ENCODE measurements around the gene PLXND1. TPM values are rescaled to one million over a fixed set of nuclear protein-coding genes. Genes with fewer than 3 reads are reported as not detected.
A peak's percentile ranks its signal among the peaks of the same experiment; 100 is the strongest.

Gene PLXND1
- total and polyA plus RNA-seq, 9 donors, result 21.6 to 120 (median 57.1) TPM

DNA sequence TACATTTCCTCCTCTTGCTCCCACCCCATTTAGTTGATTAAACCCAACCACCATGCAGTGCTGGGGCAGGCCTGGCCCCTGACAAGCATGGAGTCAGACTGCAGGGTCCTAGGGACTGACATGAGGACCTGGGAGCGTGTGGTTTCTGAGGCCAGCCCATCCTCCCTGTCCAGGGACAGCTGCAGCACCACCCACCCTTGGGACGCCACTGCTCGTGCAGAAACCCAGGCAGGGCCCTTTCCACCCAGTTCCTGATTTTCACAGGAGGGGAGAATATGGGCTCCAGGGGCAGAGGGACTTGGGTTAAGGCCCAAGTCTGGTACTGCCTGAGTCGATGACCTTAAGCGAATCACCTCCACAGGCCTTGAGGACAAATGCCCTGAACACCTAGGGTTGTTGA is 23.7 kb downstream of the PLXND1 start:
- 87 to 95% (median 89%) methylated on average over 5 of the region's 5 CpGs for WGBS, 3 donors
- intact Hi-C loops (cut with DNase I), result no loop called here
- H3K27me3 ChIP-seq, result no peaks in the 10 kb centered on the region
- H3K27ac ChIP-seq, result no peak overlapping the region
- no peaks in the 10 kb centered on the region for H3K36me3 ChIP-seq
- no peaks in the 10 kb centered on the region for H3K9me3 ChIP-seq
- no peak for DNase-seq
- H3K4me3 ChIP-seq, result no peak overlapping the region
- no peaks in the 10 kb centered on the region for H3K4me1 ChIP-seq (ENCODE audit: insufficient read depth)
- TF ChIP-seq EP300 (IDR thresholded peaks at IDR 0.05), result no peak
- TF ChIP-seq, protein P1, sequence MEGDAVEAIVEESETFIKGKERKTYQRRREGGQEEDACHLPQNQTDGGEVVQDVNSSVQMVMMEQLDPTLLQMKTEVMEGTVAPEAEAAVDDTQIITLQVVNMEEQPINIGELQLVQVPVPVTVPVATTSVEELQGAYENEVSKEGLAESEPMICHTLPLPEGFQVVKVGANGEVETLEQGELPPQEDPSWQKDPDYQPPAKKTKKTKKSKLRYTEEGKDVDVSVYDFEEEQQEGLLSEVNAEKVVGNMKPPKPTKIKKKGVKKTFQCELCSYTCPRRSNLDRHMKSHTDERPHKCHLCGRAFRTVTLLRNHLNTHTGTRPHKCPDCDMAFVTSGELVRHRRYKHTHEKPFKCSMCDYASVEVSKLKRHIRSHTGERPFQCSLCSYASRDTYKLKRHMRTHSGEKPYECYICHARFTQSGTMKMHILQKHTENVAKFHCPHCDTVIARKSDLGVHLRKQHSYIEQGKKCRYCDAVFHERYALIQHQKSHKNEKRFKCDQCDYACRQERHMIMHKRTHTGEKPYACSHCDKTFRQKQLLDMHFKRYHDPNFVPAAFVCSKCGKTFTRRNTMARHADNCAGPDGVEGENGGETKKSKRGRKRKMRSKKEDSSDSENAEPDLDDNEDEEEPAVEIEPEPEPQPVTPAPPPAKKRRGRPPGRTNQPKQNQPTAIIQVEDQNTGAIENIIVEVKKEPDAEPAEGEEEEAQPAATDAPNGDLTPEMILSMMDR (IDR thresholded peaks at IDR 0.05), result no peak
- no peak for TF ChIP-seq POLR2A (IDR thresholded peaks at IDR 0.05)

DNA sequence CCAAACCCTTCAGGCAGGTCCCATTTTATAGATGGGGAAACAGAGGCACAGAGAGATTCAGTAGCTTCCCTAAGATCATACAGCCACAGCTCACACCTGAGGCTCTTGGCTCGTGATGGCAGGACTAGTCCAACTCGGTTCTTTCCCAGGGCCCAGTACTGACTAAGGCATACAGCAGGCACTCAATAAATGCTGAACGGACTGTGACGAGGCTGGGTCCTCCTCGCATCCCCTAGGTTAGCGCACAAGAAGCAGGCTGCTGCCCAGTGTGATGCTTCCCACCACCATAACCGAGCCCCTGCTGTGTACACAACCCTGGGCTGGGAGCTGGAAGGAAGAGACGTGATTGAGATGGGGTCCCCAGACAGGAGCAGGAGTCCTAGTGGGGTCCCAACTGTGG is 24.9 kb downstream of the PLXND1 start:
- intact Hi-C loops (cut with DNase I), result no loop called here

DNA sequence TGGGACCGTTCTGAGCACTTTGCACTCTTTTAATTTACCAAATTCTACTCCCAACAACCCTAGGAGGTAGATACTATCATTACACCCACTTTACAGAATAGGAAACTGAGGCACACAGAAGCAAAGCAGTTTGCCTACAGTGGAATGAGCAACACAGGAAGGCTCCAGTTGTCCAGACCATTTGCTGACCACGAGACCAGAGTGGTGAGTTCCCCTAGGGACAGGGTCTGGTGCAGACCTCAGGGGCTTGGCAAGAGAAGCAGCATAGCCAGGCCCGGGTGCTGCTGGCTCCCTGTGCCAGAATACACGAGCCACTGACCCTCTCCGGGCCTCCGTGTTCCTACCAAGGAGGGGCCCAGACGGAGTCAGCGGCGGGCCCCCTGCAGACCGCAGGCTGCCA is 26.5 kb downstream of the PLXND1 start:
- Histone ChIP-seq H3K27me3 (no peaks in the 10 kb centered on the region), H3K4me1 (ENCODE audit: insufficient read depth) (no peaks in the 10 kb centered on the region), H3K9me3 (no peaks in the 10 kb centered on the region), H3K4me3 (no peak overlapping the region), H3K27ac (no peak overlapping the region), H3K36me3 (no peaks in the 10 kb centered on the region)
- WGBS, 3 donors, result 76 to 92% (median 86%) methylated on average over 8 to 10 of the region's 10 CpGs
- intact Hi-C loops (cut with DNase I), result no loop called here
- DNase-seq, result no peak
- TF ChIP-seq, protein P1 (IDR thresholded peaks at IDR 0.05), result no peak
- no peak for TF ChIP-seq EP300 (IDR thresholded peaks at IDR 0.05)
- TF ChIP-seq POLR2A (IDR thresholded peaks at IDR 0.05), result no peak

More for the DNA sequence above, 24.9 kb downstream of the PLXND1 start:
- no peak for DNase-seq
- H3K27ac ChIP-seq, result no peak overlapping the region
- no peaks in the 10 kb centered on the region for H3K27me3 ChIP-seq
- H3K36me3 ChIP-seq, result no peaks in the 10 kb centered on the region
- 83 to 93% (median 91%) methylated on average over 8 of the region's 8 CpGs for WGBS, 3 donors
- H3K4me1 ChIP-seq (ENCODE audit: insufficient read depth), result no peaks in the 10 kb centered on the region
- no peaks in the 10 kb centered on the region for H3K9me3 ChIP-seq
- H3K4me3 ChIP-seq, result no peak overlapping the region
- TF ChIP-seq POLR2A (IDR thresholded peaks at IDR 0.05), result no peak
- no peak for TF ChIP-seq EP300 (IDR thresholded peaks at IDR 0.05)
- TF ChIP-seq, protein P1 (IDR thresholded peaks at IDR 0.05), result no peak

DNA sequence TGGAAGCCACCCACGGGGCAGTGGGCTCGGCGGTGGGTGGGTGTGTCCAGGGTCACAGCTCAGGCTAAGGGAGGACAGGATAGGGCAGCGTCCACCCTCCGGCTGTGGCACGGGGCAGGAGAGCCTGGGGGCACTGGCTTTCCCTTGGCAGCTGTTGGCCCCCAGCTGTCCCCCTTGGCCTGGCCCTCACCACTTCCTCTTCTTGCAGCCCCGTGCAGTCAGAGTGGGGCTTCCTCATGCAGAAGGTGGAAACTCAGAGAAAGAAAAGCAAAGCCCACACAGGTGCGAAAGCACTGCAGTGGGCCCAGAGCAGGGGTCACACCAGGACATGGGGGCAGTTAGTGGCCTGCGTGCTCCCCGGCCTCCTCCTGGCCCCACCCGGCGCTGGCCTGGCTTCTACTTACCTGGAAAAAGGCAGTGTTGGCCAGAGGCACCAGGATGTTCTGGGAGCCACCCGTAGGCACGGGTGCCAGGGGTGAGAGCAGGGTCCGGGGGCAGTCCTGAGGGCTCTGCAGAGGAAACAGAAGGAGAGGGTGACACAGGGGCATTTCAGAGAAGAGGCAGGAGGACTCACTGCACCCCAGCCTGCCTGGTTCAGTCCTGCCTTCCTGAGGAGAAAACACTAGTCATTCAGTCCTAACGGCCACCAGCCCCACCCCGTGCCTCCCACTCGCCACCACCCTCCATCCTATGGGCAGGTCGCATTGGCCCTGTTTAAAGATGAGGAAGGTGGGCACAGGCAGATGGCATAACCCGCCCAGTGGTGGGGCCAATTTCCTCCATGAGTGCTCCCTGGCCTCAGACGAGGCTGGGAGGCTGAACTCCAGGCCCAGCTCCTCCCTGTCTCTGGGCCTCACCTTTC is 28.3 kb downstream of the PLXND1 start:
- no peak overlapping the region for H3K27ac ChIP-seq
- DNase-seq, result peak in 1 of 5 donors; percentile 16
- no peaks in the 10 kb centered on the region for H3K36me3 ChIP-seq
- H3K4me1 ChIP-seq (ENCODE audit: insufficient read depth), result no peaks in the 10 kb centered on the region
- intact Hi-C loops (cut with DNase I), result no loop called here
- TF ChIP-seq, protein P1 (IDR thresholded peaks at IDR 0.05), result no peak
- no peak for TF ChIP-seq EP300 (IDR thresholded peaks at IDR 0.05)
- no peak for TF ChIP-seq POLR2A (IDR thresholded peaks at IDR 0.05)
- WGBS, 3 donors, result 88 to 91% (median 91%) methylated on average over 17 to 21 of the region's 21 CpGs
- H3K4me3 ChIP-seq, result no peak overlapping the region
- H3K9me3 ChIP-seq, result no peaks in the 10 kb centered on the region
- H3K27me3 ChIP-seq, result no peaks in the 10 kb centered on the region
